Loucy (cell line): Measurements from ENCODE around the gene BCR.

Experiments
- CTCF ChIP-seq: fragments of 200-600 bp; sonication (generic); conservative IDR thresholded peaks from 2 replicates; pipeline ENCODE4 v1.5.1; 2014; ENCODE audit warnings: mild to moderate bottlenecking, antibody characterized with exemption, low read length
- EZH2phosphoT487 ChIP-seq: fragments of 200-600 bp; IDR thresholded peaks from 2 replicates; pipeline ENCODE4 v1.6.1; 2018; ENCODE audit warnings: antibody characterized with exemption, mild to moderate bottlenecking, moderate library complexity, borderline replicate concordance

- TF ChIP-seq CTCF (no peak), EZH2phosphoT487 (no peak)
Measured at GRCh38 chr22:23285734-23286133, 105.4 kb downstream of the BCR start.
